ENCODE measurements around the gene SUDS3. TPM values are rescaled to one million over a fixed set of nuclear protein-coding genes. Genes with fewer than 3 reads are reported as not detected.

The SUDS3 gene, protein sequence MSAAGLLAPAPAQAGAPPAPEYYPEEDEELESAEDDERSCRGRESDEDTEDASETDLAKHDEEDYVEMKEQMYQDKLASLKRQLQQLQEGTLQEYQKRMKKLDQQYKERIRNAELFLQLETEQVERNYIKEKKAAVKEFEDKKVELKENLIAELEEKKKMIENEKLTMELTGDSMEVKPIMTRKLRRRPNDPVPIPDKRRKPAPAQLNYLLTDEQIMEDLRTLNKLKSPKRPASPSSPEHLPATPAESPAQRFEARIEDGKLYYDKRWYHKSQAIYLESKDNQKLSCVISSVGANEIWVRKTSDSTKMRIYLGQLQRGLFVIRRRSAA
- 10 to 100 TPM; 12.5 to 26.8 (median 15.4) TPM for total RNA-seq
- 10 to 100 TPM; 10.6 to 14.8 TPM for polyA plus RNA-seq

DNA sequence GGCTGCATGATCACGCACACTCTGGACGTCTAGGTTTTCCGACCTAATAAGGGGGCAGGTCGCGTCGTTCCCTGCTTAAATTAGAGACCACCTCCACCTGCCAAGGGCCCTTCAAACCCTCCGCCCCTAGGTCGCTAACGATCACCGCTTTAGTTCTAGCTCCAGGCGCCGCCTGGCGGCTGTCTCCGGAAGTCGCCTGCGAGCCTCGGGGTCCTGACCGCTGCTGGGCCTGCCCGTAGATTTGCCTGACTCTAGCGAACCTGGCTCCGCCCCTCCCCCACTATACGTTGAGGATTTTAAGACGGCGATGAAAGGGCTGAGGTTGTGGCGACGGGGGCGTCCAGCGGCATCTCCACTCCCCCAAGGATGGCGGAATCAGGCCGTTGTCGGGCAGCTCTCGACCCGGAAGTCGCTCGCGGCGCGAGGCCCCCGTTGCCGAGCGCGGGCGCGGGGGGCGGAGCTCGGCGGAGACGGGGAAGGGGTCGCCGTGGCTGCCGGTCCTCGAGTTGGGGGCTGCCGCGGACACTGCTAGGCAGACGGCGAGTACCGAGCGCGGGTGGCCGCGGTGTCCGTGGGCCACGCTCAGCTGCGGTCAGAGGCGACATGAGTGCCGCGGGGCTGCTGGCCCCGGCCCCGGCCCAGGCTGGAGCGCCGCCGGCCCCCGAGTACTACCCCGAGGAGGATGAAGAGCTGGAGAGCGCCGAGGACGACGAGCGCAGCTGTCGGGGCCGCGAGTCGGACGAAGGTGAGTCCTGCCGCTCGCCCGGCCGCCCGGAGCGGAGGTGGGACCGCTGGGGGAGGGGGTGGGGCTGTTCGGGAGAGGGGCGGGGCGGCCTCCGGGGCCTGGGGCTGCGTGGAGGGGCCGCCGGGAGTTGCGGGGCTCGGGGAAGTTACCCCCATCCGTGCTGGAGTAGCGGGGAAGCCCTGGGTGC, at the start of gene SUDS3:
TSS of gene SUDS3 (plus strand) at position 467 of the 932 bp plus-strand sequence. CDS start at position 604, 137 bp downstream.
- Histone ChIP-seq H3K9me3 (no peaks in the 10 kb centered on the region), H3K27ac (peak within 1 kb of the TSS; percentile 92 to 98 (median 94)), H3K4me3 (peak within 1 kb of the TSS; percentile 91 to 100 (median 99)), H3K36me3 (peaks cover 0 to 19% (median 9%) of the 10 kb centered on the region in 3 donors), H3K27me3 (no peaks in the 10 kb centered on the region), H3K4me1 (peaks cover 7 to 12% (median 12%) of the 10 kb centered on the region in 3 donors)
- TF ChIP-seq, protein P1, sequence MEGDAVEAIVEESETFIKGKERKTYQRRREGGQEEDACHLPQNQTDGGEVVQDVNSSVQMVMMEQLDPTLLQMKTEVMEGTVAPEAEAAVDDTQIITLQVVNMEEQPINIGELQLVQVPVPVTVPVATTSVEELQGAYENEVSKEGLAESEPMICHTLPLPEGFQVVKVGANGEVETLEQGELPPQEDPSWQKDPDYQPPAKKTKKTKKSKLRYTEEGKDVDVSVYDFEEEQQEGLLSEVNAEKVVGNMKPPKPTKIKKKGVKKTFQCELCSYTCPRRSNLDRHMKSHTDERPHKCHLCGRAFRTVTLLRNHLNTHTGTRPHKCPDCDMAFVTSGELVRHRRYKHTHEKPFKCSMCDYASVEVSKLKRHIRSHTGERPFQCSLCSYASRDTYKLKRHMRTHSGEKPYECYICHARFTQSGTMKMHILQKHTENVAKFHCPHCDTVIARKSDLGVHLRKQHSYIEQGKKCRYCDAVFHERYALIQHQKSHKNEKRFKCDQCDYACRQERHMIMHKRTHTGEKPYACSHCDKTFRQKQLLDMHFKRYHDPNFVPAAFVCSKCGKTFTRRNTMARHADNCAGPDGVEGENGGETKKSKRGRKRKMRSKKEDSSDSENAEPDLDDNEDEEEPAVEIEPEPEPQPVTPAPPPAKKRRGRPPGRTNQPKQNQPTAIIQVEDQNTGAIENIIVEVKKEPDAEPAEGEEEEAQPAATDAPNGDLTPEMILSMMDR (IDR thresholded peaks at IDR 0.05), result peak; percentile 89 to 96 (median 92)
- 0% methylated on average over 81 to 102 of the region's 102 CpGs for WGBS, 2 donors
- intact Hi-C loops (cut with DNase I), result loop anchor here in 2 of 3 donors (5.0 to 10.0 kb wide), 4 partner anchors 192 to 502 kb away; no protein-coding TSS in a partner anchor
- peak; percentile 86 to 99 (median 94) for DNase-seq
- FAIRE-seq, result no peak
- ATAC-seq, result peak; percentile 55 to 70 (median 68)

DNA sequence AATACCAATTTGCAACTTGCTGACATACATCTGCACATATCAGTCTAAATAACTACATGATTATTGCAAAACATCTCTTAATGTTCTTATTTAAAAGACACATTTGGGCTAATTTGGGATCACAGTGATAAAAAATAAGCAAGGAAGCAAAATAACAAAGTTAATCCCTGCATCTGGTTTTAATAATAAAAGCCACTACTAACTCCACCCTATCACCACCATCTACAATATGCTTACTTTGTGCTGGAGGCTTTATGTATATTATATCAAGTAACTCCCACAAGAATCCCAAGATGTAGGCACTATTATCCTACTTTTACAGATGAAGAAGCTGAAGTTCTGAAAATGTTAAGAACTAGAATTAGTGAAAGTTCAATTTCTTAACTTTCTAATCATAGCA, 49.4 kb upstream of the SUDS3 start:
- FAIRE-seq (no peak), DNase-seq (no peak), ATAC-seq (no peak)
- TF ChIP-seq, protein P1 (IDR thresholded peaks at IDR 0.05), result no peak
- no peak overlapping the region for H3K27ac ChIP-seq
- H3K36me3 ChIP-seq, result no peaks in the 10 kb centered on the region
- no peak overlapping the region for H3K4me3 ChIP-seq
- intact Hi-C loops (cut with DNase I), result no loop called here
- no peaks in the 10 kb centered on the region for H3K4me1 ChIP-seq
- no peaks in the 10 kb centered on the region for H3K9me3 ChIP-seq
- no peaks in the 10 kb centered on the region for H3K27me3 ChIP-seq

DNA sequence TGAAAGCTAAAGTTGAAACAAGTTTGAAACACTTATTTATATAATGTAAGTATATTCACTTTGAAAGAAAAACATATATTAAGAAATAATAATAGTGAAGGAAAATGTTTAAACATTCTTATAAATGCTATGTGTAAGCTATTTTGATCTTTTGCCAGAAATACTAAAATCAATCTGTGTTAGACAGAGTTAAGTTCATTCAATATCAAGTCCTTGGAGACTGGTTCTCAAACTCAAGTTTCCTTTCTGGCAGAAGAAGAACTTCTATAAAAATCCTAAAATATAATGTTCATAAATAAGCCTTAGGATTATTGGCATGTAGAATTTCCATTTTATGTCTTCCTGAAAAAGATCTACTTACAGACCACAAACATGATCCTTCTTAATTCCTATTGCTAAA, 49.0 kb upstream of the SUDS3 start:
- H3K36me3 ChIP-seq, result no peaks in the 10 kb centered on the region
- H3K27ac ChIP-seq, result no peak overlapping the region
- H3K27me3 ChIP-seq, result no peaks in the 10 kb centered on the region
- no peaks in the 10 kb centered on the region for H3K4me1 ChIP-seq
- peak; percentile 56 for FAIRE-seq
- intact Hi-C loops (cut with DNase I), result no loop called here
- DNase-seq, result no peak
- no peaks in the 10 kb centered on the region for H3K9me3 ChIP-seq
- TF ChIP-seq, protein P1 (IDR thresholded peaks at IDR 0.05), result no peak
- no peak overlapping the region for H3K4me3 ChIP-seq
- no peak for ATAC-seq

DNA sequence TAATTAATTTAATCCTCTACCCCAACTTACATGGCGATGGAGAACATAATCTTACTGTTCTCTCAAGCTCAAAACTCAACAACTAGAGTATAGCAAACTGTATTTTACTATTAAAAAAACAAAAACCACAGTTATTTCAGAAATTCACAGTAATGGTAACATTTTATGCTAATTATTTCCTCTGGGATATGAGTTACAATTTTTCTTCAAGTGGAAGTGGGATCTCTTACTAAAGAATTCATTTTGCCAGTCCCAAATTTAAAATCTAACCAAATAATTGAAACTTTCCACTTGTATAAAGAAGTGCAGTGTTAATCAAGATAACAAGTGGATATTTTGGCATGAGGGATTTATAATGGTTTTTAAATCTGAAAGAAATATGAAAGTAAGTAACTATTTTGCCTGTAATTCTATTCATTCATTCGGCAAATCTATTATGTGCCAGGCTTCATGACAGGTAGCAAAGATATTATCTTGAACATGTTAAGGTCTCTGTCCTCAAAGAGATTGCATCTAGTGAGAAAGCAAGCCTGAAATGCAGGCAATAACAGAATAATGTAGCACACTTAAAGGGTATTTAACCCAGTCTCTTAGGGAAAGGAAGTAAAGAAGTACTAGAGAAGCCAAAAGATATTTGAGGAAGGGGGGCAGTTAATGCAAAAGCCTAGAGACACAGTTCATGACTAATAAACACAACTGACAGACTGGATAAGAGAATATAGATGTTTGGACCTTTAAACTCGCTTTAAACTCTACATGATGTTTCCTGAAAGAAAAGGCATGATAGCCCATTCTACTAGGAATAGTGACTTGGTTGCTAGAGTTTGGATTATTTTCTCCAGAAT, 47.6 kb upstream of the SUDS3 start:
- ATAC-seq, result no peak

More for the DNA sequence above, 47.6 kb upstream of the SUDS3 start:
- Histone ChIP-seq H3K36me3 (no peaks in the 10 kb centered on the region), H3K27me3 (no peaks in the 10 kb centered on the region), H3K27ac (no peak overlapping the region), H3K4me3 (no peak overlapping the region), H3K4me1 (peaks cover 0 to 4% (median 0%) of the 10 kb centered on the region in 3 donors), H3K9me3 (no peaks in the 10 kb centered on the region)
- TF ChIP-seq, protein P1 (IDR thresholded peaks at IDR 0.05), result no peak
- WGBS, 2 donors, result 79 to 84% methylated on average over 3 of the region's 3 CpGs
- FAIRE-seq (peak; percentile 56), DNase-seq (no peak)
- intact Hi-C loops (cut with DNase I), result no loop called here
